PFSK-1 (cell line): ENCODE data around the gene BATF3.

Source experiments
- POLR2AphosphoS5 ChIP-seq: IDR thresholded peaks from 2 replicates; pipeline ENCODE4 v1.6.1; 2012; ENCODE audit warnings: low read depth, mild to moderate bottlenecking, control low read depth, low read length, moderate library complexity
- REST ChIP-seq, 2 experiments: IDR thresholded peaks; 2 replicates each; pipeline versions ENCODE4 v1.6.1 to v1.8.0; 2011 to 2012; ENCODE audit warnings: low read depth in 2 of 2, low read length in 2 of 2, control low read depth in 1 of 2, inconsistent platforms in 1 of 2, mild to moderate bottlenecking in 1 of 2, moderate library complexity in 1 of 2; ENCODE audit not compliant: insufficient read depth in 1 of 2

- TF ChIP-seq POLR2AphosphoS5 = no peak
- no peak for TF ChIP-seq REST (IDR thresholded peaks at IDR 0.05; ENCODE audit: insufficient read depth in 1 of 2, low read depth in 2 of 2, low read length in 2 of 2)
Observed at GRCh38 chr1:212684521-212685090, 15.0 kb downstream of the BATF3 start.
